GM12892 (cell line): Measurements from ENCODE around the gene IL1RAPL2.

Experiments used
- POLR2A ChIP-seq: IDR thresholded peaks from 2 replicates; pipeline ENCODE4 v1.6.1; 2011; ENCODE audit warnings: low read depth, low read length, control low read depth
- TAF1 ChIP-seq: IDR thresholded peaks from 2 replicates; pipeline ENCODE4 v1.6.1; 2011; ENCODE audit warnings: low read depth, mild to moderate bottlenecking, control low read depth, low read length, borderline replicate concordance

DNA sequence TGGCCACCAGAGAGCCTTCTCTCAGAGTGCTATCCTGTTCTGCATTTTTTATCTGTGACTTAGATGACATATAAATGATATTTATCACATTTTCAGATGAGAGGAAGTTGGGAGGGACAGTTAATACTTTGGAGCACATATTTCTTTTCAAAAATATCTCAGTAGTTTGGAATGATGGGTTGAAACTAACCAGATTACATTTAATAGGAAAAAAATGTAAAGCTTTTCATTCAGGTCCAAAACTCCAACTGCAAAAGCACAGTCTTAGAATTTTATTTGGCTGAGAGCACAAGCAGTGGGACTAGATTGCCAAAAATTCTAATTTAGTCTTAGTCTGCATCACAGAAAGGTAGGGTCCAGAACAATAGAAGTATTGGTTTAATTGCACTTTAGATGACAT is 902.7 kb downstream of the IL1RAPL2 start:
- TF ChIP-seq TAF1: no peak
- no peak for TF ChIP-seq POLR2A
